ENCODE data around the gene ACIN1.

The ACIN1 gene

GRCh38 chr14:23105348-23105824 lies 10.4 kb upstream of the ACIN1 start:
- no peak for DNase-seq

- no peak for DNase-seq
These were observed 9.8 kb upstream of the ACIN1 start, which contains the start of gene CIROP for GRCh38 chr14:23104591-23105347. TSS of gene CIROP (minus strand) at chr14:23104989. CDS start at chr14:23104920, 69 bp downstream.

GRCh38 chr14:23104070-23104590 lies 9.2 kb upstream of the ACIN1 start:
- no peak for DNase-seq

GRCh38 chr14:23103581-23103980 lies 8.6 kb upstream of the ACIN1 start:
- no peak for DNase-seq

GRCh38 chr14:23102801-23103200 lies 7.9 kb upstream of the ACIN1 start:
- no peak for DNase-seq

- DNase-seq = no peak
These were observed 7.2 kb upstream of the ACIN1 start for GRCh38 chr14:23101986-23102625.

GRCh38 chr14:23101213-23101970 lies 6.5 kb upstream of the ACIN1 start:
- no peak for DNase-seq

- no peak for DNase-seq
These were observed 4.4 kb upstream of the ACIN1 start for GRCh38 chr14:23099212-23099861.

- no peak for DNase-seq
These were observed 2.9 kb upstream of the ACIN1 start for GRCh38 chr14:23097786-23098185.

- peak; percentile 68 for DNase-seq
These were observed 516 bp upstream of the ACIN1 start, which contains the start of gene C14orf119 for GRCh38 chr14:23095196-23096108. TSS of gene C14orf119 (plus strand) at chr14:23095505. CDS start at chr14:23097659, 2,154 bp downstream.

- no peak for DNase-seq
These were observed 808 bp downstream of the ACIN1 start for GRCh38 chr14:23093991-23094665.

- DNase-seq = no peak
These were observed 1.4 kb downstream of the ACIN1 start for GRCh38 chr14:23093526-23093925.

- no peak for DNase-seq
These were observed 1.8 kb downstream of the ACIN1 start for GRCh38 chr14:23093104-23093503.

GRCh38 chr14:23091294-23092225 lies 3.4 kb downstream of the ACIN1 start:
- DNase-seq = no peak

GRCh38 chr14:23090254-23090636 lies 4.7 kb downstream of the ACIN1 start:
- DNase-seq = no peak

GRCh38 chr14:23089498-23090253 lies 5.3 kb downstream of the ACIN1 start:
- no peak for DNase-seq

- DNase-seq = no peak
These were observed 8.4 kb downstream of the ACIN1 start for GRCh38 chr14:23086565-23086964.

- no peak for DNase-seq
These were observed 9.5 kb downstream of the ACIN1 start for GRCh38 chr14:23085458-23085857.

- no peak for DNase-seq
These were observed 14.5 kb downstream of the ACIN1 start for GRCh38 chr14:23080474-23080873.
